ENCODE data around the gene POGLUT2.

The POGLUT2 gene

GRCh38 chr13:102798581-102799425, at the start of gene POGLUT2, which contains the start of gene BIVM:
TSS of gene POGLUT2 (minus strand) at chr13:102798976. CDS start at chr13:102798670, 306 bp downstream.
TSS of gene BIVM (plus strand) at chr13:102799119. CDS start at chr13:102807268, 8,149 bp downstream.
- DNase-seq = peak; percentile 56 to 85

- DNase-seq = peak in 1 of 2 experiments; percentile 18
Observed at GRCh38 chr13:102847272-102848234, 48.8 kb upstream of the POGLUT2 start.

GRCh38 chr13:102846261-102847015, 47.7 kb upstream of the POGLUT2 start:
- peak in 1 of 2 experiments; percentile 9 for DNase-seq

- DNase-seq = peak; percentile 81 to 89
Observed at GRCh38 chr13:102845630-102846260, 47.0 kb upstream of the POGLUT2 start, which contains the start of gene ERCC5. TSS of gene ERCC5 (plus strand) at chr13:102846032. CDS start at chr13:102846267, 235 bp downstream.

GRCh38 chr13:102845289-102845629, 46.5 kb upstream of the POGLUT2 start:
- DNase-seq = no peak

GRCh38 chr13:102839462-102839861, 40.7 kb upstream of the POGLUT2 start:
- DNase-seq = no peak

- no peak for DNase-seq
Observed at GRCh38 chr13:102838982-102839381, 40.2 kb upstream of the POGLUT2 start.

GRCh38 chr13:102838273-102838672, 39.5 kb upstream of the POGLUT2 start:
- DNase-seq = no peak

GRCh38 chr13:102836471-102836870, 37.7 kb upstream of the POGLUT2 start:
- DNase-seq = no peak

- DNase-seq = no peak
Observed at GRCh38 chr13:102830646-102831045, 31.9 kb upstream of the POGLUT2 start.

- no peak for DNase-seq
Observed at GRCh38 chr13:102825921-102826706, 27.3 kb upstream of the POGLUT2 start.

GRCh38 chr13:102825400-102825799, 26.6 kb upstream of the POGLUT2 start:
- no peak for DNase-seq

- no peak for DNase-seq
Observed at GRCh38 chr13:102817907-102818306, 19.1 kb upstream of the POGLUT2 start.

GRCh38 chr13:102817241-102817640, 18.5 kb upstream of the POGLUT2 start:
- no peak for DNase-seq

GRCh38 chr13:102816708-102817107, 17.9 kb upstream of the POGLUT2 start:
- no peak for DNase-seq

GRCh38 chr13:102815788-102816187, 17.0 kb upstream of the POGLUT2 start:
- DNase-seq = no peak

GRCh38 chr13:102814793-102815192, 16.0 kb upstream of the POGLUT2 start:
- DNase-seq = no peak

- no peak for DNase-seq
Observed at GRCh38 chr13:102814025-102814607, 15.3 kb upstream of the POGLUT2 start.

- no peak for DNase-seq
Observed at GRCh38 chr13:102812611-102813287, 14.0 kb upstream of the POGLUT2 start.

- no peak for DNase-seq
Observed at GRCh38 chr13:102807699-102808098, 8.9 kb upstream of the POGLUT2 start.

All from NCI-H446 (cell line).